Measurements from ENCODE around the gene EIF4B.

Gene EIF4B, protein sequence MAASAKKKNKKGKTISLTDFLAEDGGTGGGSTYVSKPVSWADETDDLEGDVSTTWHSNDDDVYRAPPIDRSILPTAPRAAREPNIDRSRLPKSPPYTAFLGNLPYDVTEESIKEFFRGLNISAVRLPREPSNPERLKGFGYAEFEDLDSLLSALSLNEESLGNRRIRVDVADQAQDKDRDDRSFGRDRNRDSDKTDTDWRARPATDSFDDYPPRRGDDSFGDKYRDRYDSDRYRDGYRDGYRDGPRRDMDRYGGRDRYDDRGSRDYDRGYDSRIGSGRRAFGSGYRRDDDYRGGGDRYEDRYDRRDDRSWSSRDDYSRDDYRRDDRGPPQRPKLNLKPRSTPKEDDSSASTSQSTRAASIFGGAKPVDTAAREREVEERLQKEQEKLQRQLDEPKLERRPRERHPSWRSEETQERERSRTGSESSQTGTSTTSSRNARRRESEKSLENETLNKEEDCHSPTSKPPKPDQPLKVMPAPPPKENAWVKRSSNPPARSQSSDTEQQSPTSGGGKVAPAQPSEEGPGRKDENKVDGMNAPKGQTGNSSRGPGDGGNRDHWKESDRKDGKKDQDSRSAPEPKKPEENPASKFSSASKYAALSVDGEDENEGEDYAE

DNA sequence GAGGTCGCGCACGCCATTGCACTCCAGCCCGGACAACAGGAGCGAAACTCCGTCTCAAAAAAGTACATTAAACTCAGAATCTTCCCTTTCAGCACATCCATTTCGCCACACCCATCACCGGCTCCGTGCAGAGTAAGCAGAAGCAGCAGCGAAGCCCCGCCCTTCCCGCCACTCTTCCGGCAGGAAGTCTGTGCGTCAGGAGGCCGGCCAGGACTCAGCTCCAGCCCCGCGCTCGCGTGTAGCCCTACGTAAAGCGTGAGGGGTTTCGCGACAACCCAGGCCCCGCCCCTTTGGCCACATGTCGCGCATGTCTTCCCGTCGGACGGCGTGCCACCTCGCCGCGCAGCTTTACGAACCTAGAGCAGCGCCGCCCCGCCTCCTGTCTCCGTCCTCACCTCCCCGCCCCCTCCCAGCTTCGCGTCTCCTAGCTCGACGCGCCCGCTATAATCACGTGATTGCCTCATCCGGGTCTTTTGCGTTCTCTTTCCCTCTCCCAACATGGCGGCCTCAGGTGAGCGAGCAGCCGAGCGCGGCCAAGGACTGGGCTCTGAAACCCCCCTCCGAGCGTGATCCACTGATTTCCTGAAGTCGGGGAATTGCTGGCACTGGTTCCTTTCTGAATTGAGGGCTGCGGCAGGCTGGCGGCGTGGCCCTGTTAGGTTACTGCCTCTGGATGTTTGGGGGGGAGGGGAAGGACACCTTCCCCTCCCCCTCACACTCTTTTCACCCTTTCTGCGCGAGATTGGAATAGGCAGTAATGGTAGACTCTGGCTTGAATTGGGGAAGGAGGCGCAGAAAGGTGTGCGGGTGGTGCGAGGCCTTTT, at the start of gene EIF4B:
Gene EIF4B (plus strand): TSS at position 471 of the 824 bp plus-strand sequence. CDS start 28 bp downstream, at position 499.
- intact Hi-C loops (cut with DNase I): loop anchor here (5.0 to 10.0 kb wide), 2 partner anchors 41 to 971 kb away; no protein-coding TSS in a partner anchor
- DNase-seq: peak; percentile 98 to 100 (median 100)

DNA sequence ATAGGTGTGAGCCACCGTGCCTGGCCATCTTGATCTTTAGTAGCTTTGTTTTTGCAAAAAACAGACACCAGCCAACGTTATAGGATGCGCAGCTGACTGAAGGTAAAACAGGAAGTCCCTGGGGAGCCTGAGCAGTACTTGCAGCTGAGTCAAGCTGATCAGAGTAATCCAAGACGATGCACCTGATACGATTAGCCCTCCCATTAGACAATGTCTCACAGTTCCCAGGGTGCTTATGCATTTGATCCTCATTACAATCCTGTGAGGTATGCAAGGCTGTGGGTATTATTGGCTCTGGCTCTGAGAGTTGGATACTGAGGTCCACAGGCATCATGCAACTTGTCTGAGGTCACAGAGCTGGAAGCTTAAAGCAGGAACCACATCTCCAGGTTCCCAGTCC, 49.3 kb upstream of the EIF4B start:
- DNase-seq: no peak
- intact Hi-C loops (cut with DNase I): no loop called here

DNA sequence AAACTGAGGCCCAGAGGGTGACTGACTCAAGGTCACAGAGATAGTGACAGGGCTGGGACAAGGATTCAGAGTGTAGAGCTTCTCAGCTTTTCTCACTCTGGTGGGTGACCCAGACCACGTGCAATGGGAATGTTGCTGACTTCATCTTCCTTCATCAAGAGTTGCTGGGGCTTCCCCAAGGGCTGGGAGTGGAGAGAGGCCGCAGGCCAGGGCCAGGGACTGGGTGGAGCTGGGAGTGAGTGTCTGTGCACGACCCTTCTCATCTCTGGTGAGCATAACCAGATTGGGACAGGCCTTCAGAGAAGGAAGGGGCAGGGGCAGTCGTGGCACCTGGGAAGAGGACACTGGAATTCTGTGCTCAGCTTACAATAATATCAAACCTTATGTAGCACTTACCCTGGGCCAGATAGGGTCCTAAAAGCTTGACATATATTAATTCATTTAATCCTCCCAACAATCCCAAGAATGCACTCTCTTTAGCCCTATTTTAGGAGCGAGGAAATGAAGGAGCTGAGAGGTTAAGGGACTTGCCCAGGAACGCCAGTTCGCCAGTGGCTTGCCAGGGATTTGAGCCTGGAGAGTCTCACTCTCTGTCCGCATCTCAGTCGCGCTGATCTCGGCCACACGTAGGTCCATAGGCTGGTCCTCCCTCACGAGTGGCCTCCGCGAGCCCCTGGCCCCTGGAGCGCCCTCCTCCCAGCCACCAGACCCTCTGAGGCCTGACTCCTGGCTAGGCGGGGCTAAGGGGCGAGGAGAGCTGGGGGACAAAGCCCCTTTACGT, 41.5 kb upstream of the EIF4B start:
- intact Hi-C loops (cut with DNase I): no loop called here

DNA sequence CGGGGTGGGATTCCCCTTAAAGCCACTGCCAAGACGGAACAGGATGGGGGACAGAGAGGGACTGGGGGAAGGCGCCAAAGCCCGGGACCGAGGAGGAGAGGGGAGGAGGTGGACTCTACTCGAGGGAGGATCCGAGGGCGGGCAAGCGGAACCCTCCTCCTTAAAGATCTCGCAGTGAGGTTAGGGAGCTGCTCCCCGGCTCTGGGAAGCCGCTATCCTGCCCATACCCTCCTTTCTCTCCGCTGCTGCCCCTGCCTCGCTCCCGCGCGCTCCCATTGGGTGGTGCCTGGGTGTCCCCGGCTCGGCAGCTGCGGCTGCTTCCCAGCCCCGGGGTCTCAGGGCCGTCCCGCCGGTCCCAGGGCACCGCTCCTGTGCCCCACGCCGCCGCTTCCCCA, 40.9 kb upstream of the EIF4B start:
- peak in 2 of 42 donors; percentile 8 to 38 for DNase-seq
- intact Hi-C loops (cut with DNase I): no loop called here

More for the DNA sequence above, 41.5 kb upstream of the EIF4B start:
- DNase-seq: no peak

DNA sequence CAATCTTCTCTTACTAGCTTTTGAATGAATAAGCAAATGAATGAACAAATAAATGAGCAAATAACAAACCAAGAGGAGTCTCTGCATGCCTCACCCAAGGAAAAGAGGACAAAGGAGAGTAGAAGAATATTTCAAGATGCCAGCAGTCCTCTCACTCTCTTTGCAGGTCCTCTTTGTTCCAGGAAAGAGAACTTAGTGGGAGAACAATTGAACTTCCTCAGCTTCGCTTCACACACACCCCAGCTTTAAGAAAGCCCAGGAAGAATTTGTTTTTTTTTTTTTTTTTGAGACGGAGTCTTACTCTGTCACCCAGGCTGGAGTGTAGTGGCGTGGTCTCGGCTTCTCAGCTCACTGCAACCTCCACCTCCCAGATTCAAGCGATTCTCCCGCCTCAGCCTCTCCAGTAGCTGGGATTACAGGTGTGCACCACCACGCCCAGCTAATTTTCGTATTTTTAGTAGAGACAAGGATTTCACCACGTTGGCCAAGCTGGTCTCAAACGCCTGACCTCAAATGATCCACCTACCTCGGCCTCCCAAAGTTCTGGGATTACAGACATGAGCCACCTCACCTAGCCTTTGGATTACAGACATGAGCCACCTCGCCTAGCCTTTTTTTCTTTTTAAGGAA, 37.0 kb upstream of the EIF4B start:
- intact Hi-C loops (cut with DNase I): no loop called here
- DNase-seq: no peak

DNA sequence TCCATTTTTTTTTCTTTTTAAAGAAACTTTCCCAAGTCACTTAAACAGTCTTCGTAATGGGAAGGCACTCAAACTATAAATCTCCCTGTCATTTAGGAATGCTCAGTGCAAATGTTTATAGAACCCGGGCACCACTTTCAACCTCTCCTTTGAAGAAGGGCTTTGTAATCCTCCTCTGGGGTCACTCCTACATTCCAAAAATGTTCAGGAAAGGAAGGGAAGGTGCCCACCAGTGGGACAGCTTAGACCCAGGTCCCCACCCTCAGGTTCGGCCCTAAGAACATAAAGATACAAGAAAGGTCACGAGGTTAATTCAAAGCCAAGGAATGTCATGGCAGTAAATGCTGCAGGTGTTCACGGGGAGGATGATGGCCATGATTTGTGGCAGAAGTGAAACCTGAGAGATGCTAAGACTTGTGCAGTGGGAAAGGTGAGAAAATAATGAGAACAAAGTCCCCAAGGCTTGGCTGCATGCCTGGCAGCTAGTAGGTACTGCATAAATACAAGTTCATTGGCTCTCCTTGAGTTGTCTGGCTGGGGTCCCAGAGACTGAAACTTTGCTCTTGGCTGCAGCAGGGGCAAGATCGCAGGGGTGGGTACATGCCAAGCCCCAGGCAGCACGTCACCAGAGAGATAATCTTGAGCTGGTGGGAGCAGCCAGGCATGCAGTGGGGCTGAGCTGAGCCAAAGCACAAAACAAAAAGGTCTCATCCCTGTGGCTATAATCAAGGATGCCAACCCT, 36.3 kb upstream of the EIF4B start:
- intact Hi-C loops (cut with DNase I): loop anchor here (10.0 kb wide), 1 partner anchor 825 kb away; no protein-coding TSS in a partner anchor
- DNase-seq: peak in 3 of 42 donors; percentile 4 to 43 (median 22)

DNA sequence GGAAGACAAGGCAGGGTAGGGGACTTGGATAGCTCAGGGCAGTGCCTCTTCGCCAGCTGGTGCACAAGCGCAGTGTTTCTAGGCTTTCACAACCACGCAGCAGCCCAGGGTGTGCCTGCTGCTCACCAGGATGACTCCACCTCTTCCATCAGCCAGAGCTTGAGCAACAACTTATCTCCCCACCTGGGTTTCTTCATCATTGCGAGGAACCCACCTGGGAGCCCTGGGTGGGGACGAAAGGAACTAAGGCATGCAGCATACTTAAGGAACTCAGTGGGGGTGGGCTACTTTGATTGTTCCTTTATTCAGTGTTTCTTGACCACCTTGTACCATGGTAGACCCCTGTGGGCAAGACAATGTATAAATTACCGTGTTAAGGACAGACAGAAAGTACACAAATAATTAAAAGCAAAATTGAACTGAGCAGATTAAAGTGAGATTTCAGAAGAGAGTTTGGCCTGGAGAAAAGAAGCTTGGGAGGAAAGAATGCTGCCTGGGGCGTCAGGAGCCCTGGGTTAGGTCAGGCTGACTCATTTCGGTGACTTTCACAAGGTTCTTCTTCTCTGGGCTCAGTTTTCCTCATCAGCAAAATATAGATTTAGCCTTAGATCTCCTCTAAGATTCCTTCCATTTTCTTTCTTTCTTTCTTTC, 34.5 kb upstream of the EIF4B start:
- intact Hi-C loops (cut with DNase I): loop anchor here (10.0 kb wide), 1 partner anchor 827 kb away; no protein-coding TSS in a partner anchor
- DNase-seq: no peak

DNA sequence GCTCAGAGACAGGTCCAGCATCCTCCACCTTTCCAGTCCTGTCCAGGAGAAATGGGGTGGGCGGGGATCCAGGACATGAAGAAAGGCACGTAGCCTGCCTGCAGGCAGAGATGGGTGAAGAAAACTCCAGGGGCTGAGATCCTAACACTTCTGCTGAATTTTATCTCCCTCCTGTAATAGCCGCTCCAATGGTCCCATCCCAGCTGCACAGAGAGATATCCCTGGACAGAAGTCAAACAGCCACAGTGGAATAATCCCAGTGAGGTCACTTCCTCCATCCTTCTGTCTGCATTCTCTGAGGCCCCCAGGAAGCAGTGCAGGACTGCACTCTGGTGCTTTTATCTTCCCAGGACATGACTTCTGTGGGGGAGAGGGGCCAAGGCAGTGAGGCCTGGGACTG, 31.1 kb upstream of the EIF4B start:
- intact Hi-C loops (cut with DNase I): loop anchor here (5.0 to 10.0 kb wide), 2 partner anchors 88 to 830 kb away; no protein-coding TSS in a partner anchor
- no peak for DNase-seq

DNA sequence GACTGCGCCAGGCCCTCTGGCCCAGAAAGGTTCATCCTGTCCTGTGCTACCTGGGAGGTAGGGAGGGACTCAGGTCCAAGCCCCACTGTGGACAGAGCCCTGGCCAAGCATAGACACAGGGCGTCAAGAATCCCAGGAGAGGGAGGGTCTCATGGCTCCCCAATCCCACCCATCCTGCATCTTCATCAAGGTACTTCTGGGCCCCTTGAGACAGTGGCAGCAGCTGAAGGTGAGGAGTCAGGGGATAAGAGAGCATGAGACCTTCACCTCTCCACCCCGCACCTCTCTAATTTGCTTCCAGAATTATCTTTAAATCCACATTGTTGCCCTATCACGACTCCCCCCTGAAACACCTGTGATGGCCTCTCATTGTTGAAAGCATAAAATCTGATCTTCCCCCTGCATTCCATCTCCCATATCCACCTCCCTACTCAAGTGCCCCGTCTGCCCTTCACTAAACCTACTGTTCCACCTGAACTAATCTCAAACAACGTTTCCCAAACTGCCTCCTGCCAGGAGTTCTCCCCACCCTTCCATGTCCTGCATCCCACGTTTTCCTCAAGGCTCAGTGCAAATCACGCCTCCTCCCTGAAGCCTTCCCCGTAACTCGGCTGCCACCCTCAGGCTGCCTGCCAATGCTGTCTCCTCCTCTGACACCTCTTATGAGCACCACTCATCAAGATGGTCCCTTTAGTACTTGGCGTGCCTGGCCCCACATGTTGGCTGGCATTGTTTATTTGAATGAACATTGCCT, 30.3 kb upstream of the EIF4B start:
- intact Hi-C loops (cut with DNase I): loop anchor here (5.0 to 10.0 kb wide), 2 partner anchors 89 to 831 kb away; no protein-coding TSS in a partner anchor
- DNase-seq: peak in 41 of 42 donors; percentile 6 to 81 (median 45)

DNA sequence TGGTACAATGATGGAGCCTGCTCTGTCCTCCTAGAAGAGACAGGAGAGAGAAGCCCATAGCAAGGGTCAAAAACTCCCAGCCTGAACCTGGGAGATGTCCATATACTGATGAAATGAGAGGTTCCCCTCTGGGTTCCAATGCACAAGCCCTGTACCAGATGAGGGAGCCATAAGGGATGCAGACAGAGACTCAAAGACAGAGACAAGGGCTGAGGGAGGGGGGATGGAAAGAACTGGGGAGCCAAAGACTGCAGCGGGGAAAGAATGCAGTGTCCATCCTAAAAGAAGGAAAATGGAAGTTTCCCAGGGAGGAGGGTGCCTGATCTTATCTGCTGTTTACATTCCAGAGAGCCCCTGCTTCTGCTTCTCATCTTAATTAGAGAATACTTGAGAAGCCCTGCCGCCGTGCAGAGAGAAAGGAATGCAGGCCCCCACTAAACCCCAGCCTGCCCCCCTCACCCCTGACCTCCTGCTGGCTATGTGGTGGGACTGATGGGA, 29.6 kb upstream of the EIF4B start:
- no peak for DNase-seq
- intact Hi-C loops (cut with DNase I): loop anchor here (5.0 to 10.0 kb wide), 2 partner anchors 89 to 832 kb away; no protein-coding TSS in a partner anchor

DNA sequence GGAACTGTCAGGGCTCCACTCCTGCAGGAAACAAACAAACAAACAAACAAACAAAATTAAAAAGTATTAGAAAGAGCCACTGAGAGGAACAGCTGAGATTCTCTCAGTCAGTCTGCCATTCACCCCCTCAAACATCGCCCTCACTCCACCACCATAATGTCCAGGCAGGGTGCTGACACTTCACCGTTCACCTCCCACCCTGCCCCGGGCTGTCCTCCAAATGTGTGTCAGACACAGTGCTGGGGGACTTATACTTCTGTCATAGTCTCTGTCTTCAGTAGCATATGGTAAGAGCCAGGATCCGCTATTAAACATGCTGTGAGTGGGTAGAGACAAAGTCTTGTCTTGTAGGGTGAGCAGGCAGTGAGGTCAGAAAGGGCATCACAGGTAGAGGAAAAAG, 29.1 kb upstream of the EIF4B start:
- DNase-seq: no peak
- intact Hi-C loops (cut with DNase I): loop anchor here (5.0 to 10.0 kb wide), 2 partner anchors 90 to 832 kb away; no protein-coding TSS in a partner anchor

DNA sequence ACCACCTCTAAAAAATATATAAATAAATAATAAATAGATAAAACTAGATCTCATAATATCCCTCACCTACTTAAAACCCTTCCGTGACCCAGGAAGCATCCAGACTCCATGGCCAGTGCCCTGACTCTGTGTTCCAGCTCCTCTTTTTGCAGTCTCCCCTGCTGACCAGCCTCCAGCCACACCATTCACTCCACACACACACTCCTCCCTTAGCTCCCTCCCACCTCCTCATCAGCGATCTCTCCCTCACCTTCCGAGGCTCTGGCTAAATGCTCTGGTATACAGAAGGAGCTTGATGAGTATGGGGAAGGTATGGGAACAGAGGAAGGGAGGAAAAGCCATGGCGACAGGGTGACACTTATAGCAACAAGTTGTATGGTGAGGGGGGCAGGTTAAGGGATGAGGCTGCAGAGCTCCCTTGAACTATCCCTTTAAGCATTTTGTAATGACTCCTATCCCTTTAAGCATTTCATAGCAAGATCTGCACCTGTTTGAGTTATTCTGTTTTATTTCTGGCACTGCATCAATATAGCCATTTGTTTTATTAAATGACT, 26.1 kb upstream of the EIF4B start:
- DNase-seq: no peak
- intact Hi-C loops (cut with DNase I): no loop called here

DNA sequence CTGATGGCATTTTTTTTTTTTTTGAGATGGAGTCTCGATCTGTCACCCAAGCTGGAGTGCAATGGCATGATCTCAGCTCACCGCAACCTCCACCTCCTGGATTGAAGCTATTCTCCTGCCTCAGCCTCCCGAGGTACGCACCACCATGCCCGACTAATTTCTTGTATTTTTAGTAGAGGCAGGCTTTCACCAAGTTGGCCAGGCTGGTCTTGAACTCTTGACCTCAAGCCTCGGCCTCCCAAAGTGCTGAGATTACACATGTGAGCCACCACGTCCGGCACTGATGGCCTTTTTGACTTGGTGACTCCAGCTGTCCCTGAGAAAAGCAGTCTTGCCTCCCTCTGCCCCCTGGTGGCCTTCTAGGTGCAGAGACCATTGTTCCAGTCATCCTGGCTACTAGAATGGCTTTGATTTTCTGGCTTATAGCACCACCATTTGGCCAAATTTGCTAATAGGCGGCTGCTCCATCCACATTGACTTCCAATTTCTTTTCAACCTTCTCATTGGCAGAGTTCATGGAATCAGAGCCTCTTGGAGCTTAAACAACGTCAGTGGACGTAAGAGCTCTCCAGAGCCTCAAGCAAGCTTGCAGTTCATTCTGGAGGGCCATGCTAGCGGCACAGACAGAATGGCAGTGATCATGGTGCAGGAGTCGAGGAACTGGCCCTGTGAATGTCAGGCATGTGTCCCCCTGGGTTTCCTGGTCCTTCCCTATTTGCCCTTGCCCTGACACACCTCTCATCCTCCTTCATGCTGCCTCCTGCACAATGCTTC, 25.4 kb upstream of the EIF4B start:
- intact Hi-C loops (cut with DNase I): no loop called here
- DNase-seq: peak; percentile 74 to 94 (median 88)

DNA sequence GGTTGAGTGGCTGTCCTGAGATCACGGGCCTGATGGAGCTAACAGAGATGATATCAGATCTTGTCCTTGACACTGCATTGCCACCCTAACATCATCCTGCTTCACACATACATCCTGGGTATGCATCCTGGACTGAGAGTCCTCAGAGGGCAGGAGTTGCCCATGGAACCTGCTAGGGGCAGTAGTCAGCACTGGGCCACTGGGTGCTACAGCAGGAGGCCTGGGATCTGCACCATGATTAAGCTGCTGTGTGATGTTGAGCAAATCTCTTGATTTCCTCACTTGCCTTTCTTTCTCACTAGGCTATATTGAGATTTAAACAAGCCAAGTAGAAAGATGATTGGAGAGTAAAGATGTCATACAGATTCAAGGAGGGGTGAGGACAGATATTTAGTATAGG, 22.1 kb upstream of the EIF4B start:
- no peak for DNase-seq
- intact Hi-C loops (cut with DNase I): no loop called here

DNA sequence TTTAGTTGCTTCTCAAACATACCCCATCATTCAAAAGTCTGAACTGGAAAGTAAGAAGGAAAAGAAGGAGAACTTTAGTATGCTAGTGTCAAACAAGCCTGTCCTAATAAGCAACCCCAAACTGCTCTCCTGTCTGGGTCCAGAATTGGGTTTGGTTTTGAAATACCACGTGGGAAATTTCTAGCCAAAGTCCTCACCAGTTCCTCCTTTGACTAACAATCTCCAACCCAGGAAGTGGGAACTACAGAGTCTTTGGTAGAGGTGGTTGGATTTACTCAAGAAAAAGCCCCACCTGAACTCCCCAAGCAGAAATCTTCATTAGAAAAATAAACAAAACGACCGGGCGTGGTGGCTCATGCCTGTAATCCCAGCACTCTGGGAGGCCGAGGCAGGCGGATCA, 17.4 kb upstream of the EIF4B start:
- intact Hi-C loops (cut with DNase I): no loop called here
- no peak for DNase-seq
